Kidney (tissue), 14 donors: ENCODE results near the gene MAML3. TPM values are rescaled to one million over a fixed set of nuclear protein-coding genes. Genes with fewer than 3 reads are reported as not detected.

ENCODE experiments used
- DNase-seq, 5 donors: peaks; one replicate each; pipeline ENCODE4 v3.0.0-alpha.2; 2013 to 2020
- FAIRE-seq: peaks from 2 replicates; lab custom pipeline; 2012; peaks lifted over from hg19 to GRCh38; lab: Jason Lieb, UNC
- H3K27ac ChIP-seq, 2 donors: one replicate each; pipeline ENCODE4 v1.7.0; 2013; ENCODE audit warnings: low read depth in 2 of 2, low read length in 2 of 2, inconsistent platforms in 1 of 2
- H3K27me3 ChIP-seq: one replicate; pipeline ENCODE4 v1.7.1; 2013; ENCODE audit warnings: low read length, inconsistent platforms; ENCODE audit not compliant: control insufficient read depth, insufficient read depth
- H3K36me3 ChIP-seq, 3 donors: one replicate each; pipeline versions ENCODE4 v1.7.0 to v1.7.1; 2013; ENCODE audit warnings: low read length in 3 of 3, control low read depth in 1 of 3, inconsistent platforms in 1 of 3; ENCODE audit not compliant: insufficient read depth in 3 of 3, control insufficient read depth in 2 of 3
- H3K4me1 ChIP-seq, 3 donors: one replicate each; pipeline versions ENCODE4 v1.7.0 to v1.7.1; 2013; ENCODE audit warnings: low read length in 3 of 3, inconsistent platforms in 1 of 3, low read depth in 1 of 3; ENCODE audit not compliant: control insufficient read depth in 2 of 3, insufficient read depth in 2 of 3
- H3K4me3 ChIP-seq, 3 donors: one replicate each; pipeline versions ENCODE4 v1.7.0 to v1.8.1; 2013; ENCODE audit warnings: low read length in 3 of 3, control low read depth in 1 of 3, inconsistent platforms in 1 of 3
- H3K9ac ChIP-seq, 3 donors: one replicate each; pipeline versions ENCODE4 v1.7.0 to v1.7.1; 2013; ENCODE audit warnings: low read length in 3 of 3, control low read depth in 1 of 3, inconsistent platforms in 1 of 3
- H3K9me3 ChIP-seq, 3 donors: one replicate each; pipeline versions ENCODE4 v1.7.0 to v1.7.1; 2013; ENCODE audit warnings: low read length in 3 of 3, control low read depth in 1 of 3, inconsistent platforms in 1 of 3; ENCODE audit not compliant: control insufficient read depth in 2 of 3, insufficient read depth in 1 of 3
- CTCF ChIP-seq: IDR thresholded peaks from 3 replicates; pipeline ENCODE4 v1.5.1; 2012; ENCODE audit warnings: mild to moderate bottlenecking, moderate library complexity, borderline replicate concordance; ENCODE audit not compliant: insufficient read depth; ENCODE audit errors: extremely low read depth
- intact Hi-C: fragments of 100-400 bp; cut with DNase I; formaldehyde crosslinking; loops from one replicate; pipeline ENCODE4 v1.11.1; 2022
- polyA plus RNA-seq: library from polyadenylated mRNA; stranded (reverse); fragments of 350-450 nt; fragmentation: Illumina TruSeq; extraction: RNeasy Lipid Tissue Mini Kit (QIAGEN cat#74804); gene quantifications from one replicate; pipeline ENCODE4 v1.2.3, GENCODE V29; 2014; ENCODE audit warnings: low read depth, low replicate concordance; ENCODE audit not compliant: insufficient read depth
- total RNA-seq: library from RNA; stranded (reverse); fragmentation: NEBNext Ultra II Directional; extraction: Animal tissue kit (Norgen Biotek cat#: 25700); gene quantifications from one replicate; pipeline ENCODE4 v1.2.1, GENCODE V29; 2021
- donor health status: control.
- donor health status: control.
- donor health status: control.
- donor health status: control.
- donor health status: control.
- donor health status: DM: yes; HTN: yes; CAD: no.
- donor health status: Normal renal cell carcinoma (clear cell type).

The MAML3 gene
- total and polyA plus RNA-seq, 2 donors from 2014 or later = 1.4 to 10.4 TPM

GRCh38 chr4:140025470-140025869, 128.5 kb downstream of the MAML3 start:
- no peak overlapping the region for H3K27ac ChIP-seq
- H3K4me3 ChIP-seq = no peak overlapping the region
- H3K27me3 ChIP-seq = no peaks in the 10 kb centered on the region
- no peak for TF ChIP-seq CTCF
- no peaks in the 10 kb centered on the region for H3K9me3 ChIP-seq
- no peaks in the 10 kb centered on the region for H3K4me1 ChIP-seq
- DNase-seq = no peak
- intact Hi-C loops = no loop called here
- H3K36me3 ChIP-seq = no peaks in the 10 kb centered on the region
- FAIRE-seq = no peak
- no peak overlapping the region for H3K9ac ChIP-seq

GRCh38 chr4:140020457-140021361, 133.3 kb downstream of the MAML3 start:
- H3K27me3 ChIP-seq = no peaks in the 10 kb centered on the region
- FAIRE-seq (no peak), DNase-seq (no peak)
- intact Hi-C loops = no loop called here
- peaks cover 0 to 10% (median 2%) of the 10 kb centered on the region in 3 donors for H3K4me1 ChIP-seq
- no peak overlapping the region for H3K4me3 ChIP-seq
- no peak overlapping the region for H3K9ac ChIP-seq
- no peaks in the 10 kb centered on the region for H3K9me3 ChIP-seq
- H3K27ac ChIP-seq = no peak overlapping the region
- no peak for TF ChIP-seq CTCF
- H3K36me3 ChIP-seq = no peaks in the 10 kb centered on the region

- intact Hi-C loops = no loop called here
- no peak overlapping the region for H3K9ac ChIP-seq
- peak in 1 of 5 donors; percentile 41 for DNase-seq
- no peak overlapping the region for H3K4me3 ChIP-seq
- H3K4me1 ChIP-seq = peaks cover 0 to 10% (median 2%) of the 10 kb centered on the region in 3 donors
- no peaks in the 10 kb centered on the region for H3K9me3 ChIP-seq
- H3K36me3 ChIP-seq = no peaks in the 10 kb centered on the region
- TF ChIP-seq CTCF = no peak
- no peak overlapping the region for H3K27ac ChIP-seq
- no peak for FAIRE-seq
- H3K27me3 ChIP-seq = no peaks in the 10 kb centered on the region
Measured at GRCh38 chr4:140019619-140020347, 134.2 kb downstream of the MAML3 start.
